Activated naive CD4-positive, alpha-beta T cell treated with anti-CD3 and anti-CD28 coated beads, Interleukin-2, amount 10 ng/mL, durations not matched to agents 7 days and 5 days (primary cell): Measurements from ENCODE around the gene RRBP1.

Experiments used
- CTCF ChIA-PET: fragments of 350-600 bp; sonication (Branson Sonifier 250); formaldehyde crosslinking; loops from one replicate; lab custom pipeline; 2021; ENCODE audit warnings: antibody characterized with exemption; lab: Charles Lee
- DNase-seq: peaks from one replicate; pipeline ENCODE4 v3.0.0-alpha.2; 2020
- H3K27ac Mint-ChIP-seq: one replicate; pipeline ENCODE4 v1.8.0; 2021; ENCODE audit warnings: mild to moderate bottlenecking, moderate library complexity, mixed read lengths
- H3K27me3 Mint-ChIP-seq: one replicate; pipeline ENCODE4 v1.8.0; 2021; ENCODE audit warnings: mild to moderate bottlenecking, mixed read lengths
- H3K36me3 Mint-ChIP-seq: one replicate; pipeline ENCODE4 v1.8.0; 2021; ENCODE audit warnings: mixed read lengths
- H3K4me1 Mint-ChIP-seq: one replicate; pipeline ENCODE4 v1.8.0; 2021; ENCODE audit warnings: mixed read lengths
- H3K4me3 Mint-ChIP-seq: one replicate; pipeline ENCODE4 v1.8.0; 2021; ENCODE audit warnings: mild to moderate bottlenecking, moderate library complexity, mixed read lengths
- H3K9me3 Mint-ChIP-seq: one replicate; pipeline ENCODE4 v1.8.0; 2021; ENCODE audit warnings: mixed read lengths

The RRBP1 gene

GRCh38 chr20:17572034-17572638, 109.9 kb downstream of the RRBP1 start:
- H3K27ac Mint-ChIP-seq: no peak overlapping the region
- peak overlapping the region; percentile 9 for H3K4me3 Mint-ChIP-seq
- peaks cover 44% of the 10 kb centered on the region for H3K4me1 Mint-ChIP-seq
- H3K36me3 Mint-ChIP-seq: peaks cover 3% of the 10 kb centered on the region
- CTCF ChIA-PET: interaction anchor here (1.2 to 2.5 kb wide), 4 partner anchors 35 to 77 kb away, joined by 3 to 10 read pairs (median 9); no protein-coding TSS in a partner anchor
- peaks cover 24% of the 10 kb centered on the region for H3K27me3 Mint-ChIP-seq
- H3K9me3 Mint-ChIP-seq: no peaks in the 10 kb centered on the region
- DNase-seq: no peak

GRCh38 chr20:17571153-17571527, 110.9 kb downstream of the RRBP1 start:
- peak overlapping the region; percentile 84 for H3K27ac Mint-ChIP-seq
- peak; percentile 29 for DNase-seq
- H3K27me3 Mint-ChIP-seq: peaks cover 24% of the 10 kb centered on the region
- no peaks in the 10 kb centered on the region for H3K9me3 Mint-ChIP-seq
- peak overlapping the region; percentile 86 for H3K4me3 Mint-ChIP-seq
- H3K36me3 Mint-ChIP-seq: peaks cover 3% of the 10 kb centered on the region
- CTCF ChIA-PET: interaction anchor here (1.0 to 2.5 kb wide), 7 partner anchors 31 to 368 kb away, joined by 3 to 10 read pairs (median 4); partner anchors contain the start of gene BFSP1
- peaks cover 44% of the 10 kb centered on the region for H3K4me1 Mint-ChIP-seq

- H3K9me3 Mint-ChIP-seq: no peaks in the 10 kb centered on the region
- peak overlapping the region; percentile 84 for H3K27ac Mint-ChIP-seq
- peak; percentile 50 for DNase-seq
- H3K4me3 Mint-ChIP-seq: peak overlapping the region; percentile 86
- CTCF ChIA-PET: interaction anchor here (1.0 to 2.5 kb wide), 6 partner anchors 30 to 368 kb away, joined by 3 to 10 read pairs (median 6); partner anchors contain the start of gene BFSP1
- peaks cover 24% of the 10 kb centered on the region for H3K27me3 Mint-ChIP-seq
- peaks cover 44% of the 10 kb centered on the region for H3K4me1 Mint-ChIP-seq
- peaks cover 3% of the 10 kb centered on the region for H3K36me3 Mint-ChIP-seq
These were observed 111.5 kb downstream of the RRBP1 start for GRCh38 chr20:17570347-17571152.

- peak within 1 kb of the TSS; percentile 90 for H3K27ac Mint-ChIP-seq
- CTCF ChIA-PET: interaction anchor here (1.2 to 2.5 kb wide), 5 partner anchors 30 to 369 kb away, joined by 3 to 10 read pairs (median 9); no protein-coding TSS in a partner anchor
- H3K27me3 Mint-ChIP-seq: peaks cover 25% of the 10 kb centered on the region
- peaks cover 3% of the 10 kb centered on the region for H3K36me3 Mint-ChIP-seq
- H3K4me1 Mint-ChIP-seq: peaks cover 44% of the 10 kb centered on the region
- no peaks in the 10 kb centered on the region for H3K9me3 Mint-ChIP-seq
- peak; percentile 91 for DNase-seq
- H3K4me3 Mint-ChIP-seq: peak within 1 kb of the TSS; percentile 86
These were observed 112.3 kb downstream of the RRBP1 start, which contains the start of gene DSTN for GRCh38 chr20:17569616-17570346. Gene DSTN (plus strand): TSS chr20:17570075. CDS start chr20:17570209, 134 bp downstream.

GRCh38 chr20:17568972-17569521, 113.0 kb downstream of the RRBP1 start:
- DNase-seq: peak; percentile 34
- Mint-ChIP-seq H3K36me3 (peaks cover 3% of the 10 kb centered on the region), H3K4me3 (peak overlapping the region; percentile 86), H3K4me1 (peaks cover 41% of the 10 kb centered on the region), H3K27me3 (peaks cover 32% of the 10 kb centered on the region), H3K9me3 (no peaks in the 10 kb centered on the region), H3K27ac (no peak overlapping the region)
- CTCF ChIA-PET: no interaction called here

GRCh38 chr20:17568045-17568788, 113.8 kb downstream of the RRBP1 start:
- Mint-ChIP-seq H3K36me3 (peaks cover 3% of the 10 kb centered on the region), H3K4me3 (peak overlapping the region; percentile 47), H3K27me3 (peaks cover 40% of the 10 kb centered on the region), H3K27ac (no peak overlapping the region), H3K9me3 (no peaks in the 10 kb centered on the region), H3K4me1 (peaks cover 38% of the 10 kb centered on the region)
- CTCF ChIA-PET: no interaction called here
- DNase-seq: no peak

GRCh38 chr20:17566345-17566744, 115.7 kb downstream of the RRBP1 start:
- no peak for DNase-seq
- Mint-ChIP-seq H3K9me3 (no peaks in the 10 kb centered on the region), H3K36me3 (no peaks in the 10 kb centered on the region), H3K4me1 (peaks cover 22% of the 10 kb centered on the region), H3K27me3 (peaks cover 40% of the 10 kb centered on the region), H3K4me3 (no peak overlapping the region), H3K27ac (no peak overlapping the region)
- CTCF ChIA-PET: no interaction called here

GRCh38 chr20:17565169-17565845, 116.7 kb downstream of the RRBP1 start:
- H3K9me3 Mint-ChIP-seq: no peaks in the 10 kb centered on the region
- H3K4me1 Mint-ChIP-seq: peaks cover 15% of the 10 kb centered on the region
- CTCF ChIA-PET: interaction anchor here (0.7 kb wide), 1 partner anchor 29 kb away, joined by 3 read pairs; no protein-coding TSS in a partner anchor
- no peak for DNase-seq
- no peaks in the 10 kb centered on the region for H3K36me3 Mint-ChIP-seq
- peaks cover 40% of the 10 kb centered on the region for H3K27me3 Mint-ChIP-seq
- no peak overlapping the region for H3K27ac Mint-ChIP-seq
- H3K4me3 Mint-ChIP-seq: no peak overlapping the region
